ENCODE data around the gene SEPHS1. TPM values are rescaled to one million over a fixed set of nuclear protein-coding genes. Genes with fewer than 3 reads are reported as not detected.

SEPHS1 gene
- total RNA-seq, 4 donors from 2014 or later = 60.0 to 85.6 (median 68.1) TPM

DNA sequence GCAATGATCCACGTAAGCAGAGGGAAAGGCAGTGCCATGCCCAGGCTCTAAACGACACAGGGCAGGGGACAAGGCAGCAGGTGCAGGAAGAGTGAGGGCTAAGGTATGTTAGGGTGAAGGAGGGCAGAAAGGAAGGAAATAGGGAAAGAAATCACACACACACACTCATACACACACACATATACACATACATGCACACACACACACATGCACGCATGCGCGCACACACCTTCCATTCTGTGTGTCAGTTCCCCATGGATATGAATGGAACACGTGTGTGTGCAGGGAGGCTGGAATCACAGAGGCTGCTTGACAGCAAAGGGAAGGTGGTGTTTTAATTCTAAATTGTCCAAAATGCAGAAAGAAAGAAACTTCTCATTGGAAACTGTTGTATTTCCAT is 42.0 kb downstream of the SEPHS1 start:
- H3K4me1 ChIP-seq = peaks cover 0 to 10% of the 10 kb centered on the region in 2 donors
- no peak overlapping the region for H3K4me3 ChIP-seq (replicated peaks in 1 of 3)
- TF ChIP-seq POLR2A (IDR thresholded peaks at IDR 0.05) = no peak
- TF ChIP-seq, protein P1, sequence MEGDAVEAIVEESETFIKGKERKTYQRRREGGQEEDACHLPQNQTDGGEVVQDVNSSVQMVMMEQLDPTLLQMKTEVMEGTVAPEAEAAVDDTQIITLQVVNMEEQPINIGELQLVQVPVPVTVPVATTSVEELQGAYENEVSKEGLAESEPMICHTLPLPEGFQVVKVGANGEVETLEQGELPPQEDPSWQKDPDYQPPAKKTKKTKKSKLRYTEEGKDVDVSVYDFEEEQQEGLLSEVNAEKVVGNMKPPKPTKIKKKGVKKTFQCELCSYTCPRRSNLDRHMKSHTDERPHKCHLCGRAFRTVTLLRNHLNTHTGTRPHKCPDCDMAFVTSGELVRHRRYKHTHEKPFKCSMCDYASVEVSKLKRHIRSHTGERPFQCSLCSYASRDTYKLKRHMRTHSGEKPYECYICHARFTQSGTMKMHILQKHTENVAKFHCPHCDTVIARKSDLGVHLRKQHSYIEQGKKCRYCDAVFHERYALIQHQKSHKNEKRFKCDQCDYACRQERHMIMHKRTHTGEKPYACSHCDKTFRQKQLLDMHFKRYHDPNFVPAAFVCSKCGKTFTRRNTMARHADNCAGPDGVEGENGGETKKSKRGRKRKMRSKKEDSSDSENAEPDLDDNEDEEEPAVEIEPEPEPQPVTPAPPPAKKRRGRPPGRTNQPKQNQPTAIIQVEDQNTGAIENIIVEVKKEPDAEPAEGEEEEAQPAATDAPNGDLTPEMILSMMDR (IDR thresholded peaks at IDR 0.05) = no peak
- intact Hi-C loops (cut with DNase I) = no loop called here
- H3K27me3 ChIP-seq = no peaks in the 10 kb centered on the region
- no peak for DNase-seq
- WGBS, 2 donors = 89 to 91% methylated on average over 6 of the region's 6 CpGs
- H3K27ac ChIP-seq = no peak overlapping the region
- no peaks in the 10 kb centered on the region for H3K36me3 ChIP-seq
- H3K9me3 ChIP-seq = no peaks in the 10 kb centered on the region

DNA sequence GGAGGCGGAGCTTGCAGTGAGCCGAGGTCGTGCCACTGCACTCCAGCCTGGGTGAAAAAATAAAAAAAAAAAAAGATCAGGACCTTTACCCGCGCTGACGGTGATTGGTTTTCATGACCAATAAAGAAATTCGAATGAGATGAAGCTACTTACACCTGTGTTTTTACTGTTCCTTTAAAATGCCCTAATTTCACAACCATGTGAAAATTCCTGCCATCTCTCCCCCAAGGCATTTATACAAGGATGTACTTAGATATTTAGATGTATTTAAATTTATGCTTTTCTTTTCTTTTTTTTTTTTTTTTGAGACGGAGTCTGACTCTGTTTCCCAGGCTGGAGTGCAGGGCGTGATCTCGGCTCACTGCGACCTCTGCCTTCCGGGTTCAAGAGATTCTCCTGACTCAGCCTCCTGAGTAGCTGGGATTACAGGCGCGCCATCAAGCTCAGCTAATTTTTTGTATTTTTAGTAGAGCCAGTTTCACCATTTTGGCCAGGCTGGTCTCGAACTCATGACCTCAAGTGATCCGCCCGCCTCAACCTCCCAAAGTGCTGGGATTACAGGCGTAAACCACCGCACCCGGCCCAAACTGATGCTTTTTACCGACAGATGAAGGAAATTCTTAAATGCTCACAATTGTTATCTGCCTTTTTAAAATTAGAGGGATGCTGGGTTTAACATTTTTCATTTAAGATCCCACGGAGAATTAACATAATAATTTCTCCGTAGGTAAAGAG is 45.1 kb downstream of the SEPHS1 start:
- no peak for TF ChIP-seq POLR2A (IDR thresholded peaks at IDR 0.05)
- TF ChIP-seq, protein P1 (IDR thresholded peaks at IDR 0.05) = no peak
- 84% methylated on average over 23 of the region's 23 CpGs for WGBS, 2 donors
- H3K9me3 ChIP-seq = no peaks in the 10 kb centered on the region
- H3K27me3 ChIP-seq = no peaks in the 10 kb centered on the region
- H3K27ac ChIP-seq = peak overlapping the region in 2 of 3 donors; percentile 93 to 100
- no peak for DNase-seq
- intact Hi-C loops (cut with DNase I) = no loop called here
- peak overlapping the region in 1 of 3 donors; percentile 39 for H3K4me3 ChIP-seq (replicated peaks in 1 of 3)
- no peaks in the 10 kb centered on the region for H3K36me3 ChIP-seq
- peaks cover 0 to 14% of the 10 kb centered on the region in 2 donors for H3K4me1 ChIP-seq

DNA sequence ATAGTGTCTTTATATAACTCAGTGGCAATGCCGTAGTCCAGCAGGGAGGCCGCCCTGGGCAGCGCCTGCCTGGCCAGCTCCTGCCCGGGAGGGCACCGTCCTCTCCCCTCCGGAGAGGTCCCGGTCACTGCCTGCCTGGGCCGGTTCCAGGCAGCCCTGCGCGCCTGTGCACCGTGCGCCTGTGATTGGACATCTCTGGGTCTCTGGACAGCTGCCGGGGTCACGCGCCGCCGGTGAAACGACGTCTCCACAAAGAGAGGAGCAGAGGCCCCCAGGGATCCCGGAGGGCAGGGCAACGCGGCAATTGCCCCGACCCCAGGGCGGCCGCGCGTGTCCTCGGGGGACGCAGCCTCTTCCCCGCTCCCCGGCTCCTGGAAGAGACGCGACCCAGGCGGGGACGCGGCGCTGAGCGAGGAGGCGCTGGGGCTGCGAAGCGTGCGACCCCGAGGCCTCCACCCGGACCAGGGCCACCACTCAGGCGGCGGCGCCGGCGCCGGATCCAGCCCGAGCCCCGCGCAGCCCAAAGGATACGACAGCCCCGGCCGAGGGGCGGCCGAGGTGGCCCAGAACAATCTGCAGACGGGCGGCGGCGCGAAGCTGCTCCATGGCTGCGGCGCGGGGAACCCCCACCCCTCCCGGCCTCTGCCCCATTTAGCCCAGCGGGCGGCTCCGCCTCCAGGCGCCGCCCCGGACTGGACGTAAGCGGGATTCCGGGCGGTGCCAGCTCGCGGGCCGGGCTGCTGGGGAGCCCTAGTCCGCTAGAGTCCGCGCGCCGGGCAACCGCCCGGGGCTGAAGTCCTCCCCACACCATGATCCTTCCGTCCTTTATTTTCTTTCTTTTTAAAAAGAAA is 48.4 kb downstream of the SEPHS1 start, which contains the start of gene PHYH:
Gene PHYH, minus strand, starts transcription at position 628 of the 851 bp plus-strand sequence. Its CDS starts 22 bp downstream, at position 606.
- Histone ChIP-seq H3K27me3 (no peaks in the 10 kb centered on the region), H3K4me3 (replicated peaks in 1 of 3) (peak within 1 kb of the TSS; percentile 73 to 99 (median 74)), H3K4me1 (peaks cover 0 to 18% of the 10 kb centered on the region in 2 donors), H3K9me3 (no peaks in the 10 kb centered on the region), H3K27ac (peak within 1 kb of the TSS; percentile 99 to 100 (median 100)), H3K36me3 (peaks cover under 1 to 5% of the 10 kb centered on the region in 2 donors)
- intact Hi-C loops (cut with DNase I) = loop anchor here (2.0 kb wide), 1 partner anchor 139 kb away; the partner anchor contains the start of gene MCM10
- DNase-seq = peak; percentile 96 to 97
- WGBS, 2 donors = 0 to 1% methylated on average over 17 to 19 of the region's 88 CpGs
- TF ChIP-seq, protein P1 (IDR thresholded peaks at IDR 0.05) = peak in 1 of 6 experiments; percentile 2
- peak; percentile 61 to 98 for TF ChIP-seq POLR2A (IDR thresholded peaks at IDR 0.05)

DNA sequence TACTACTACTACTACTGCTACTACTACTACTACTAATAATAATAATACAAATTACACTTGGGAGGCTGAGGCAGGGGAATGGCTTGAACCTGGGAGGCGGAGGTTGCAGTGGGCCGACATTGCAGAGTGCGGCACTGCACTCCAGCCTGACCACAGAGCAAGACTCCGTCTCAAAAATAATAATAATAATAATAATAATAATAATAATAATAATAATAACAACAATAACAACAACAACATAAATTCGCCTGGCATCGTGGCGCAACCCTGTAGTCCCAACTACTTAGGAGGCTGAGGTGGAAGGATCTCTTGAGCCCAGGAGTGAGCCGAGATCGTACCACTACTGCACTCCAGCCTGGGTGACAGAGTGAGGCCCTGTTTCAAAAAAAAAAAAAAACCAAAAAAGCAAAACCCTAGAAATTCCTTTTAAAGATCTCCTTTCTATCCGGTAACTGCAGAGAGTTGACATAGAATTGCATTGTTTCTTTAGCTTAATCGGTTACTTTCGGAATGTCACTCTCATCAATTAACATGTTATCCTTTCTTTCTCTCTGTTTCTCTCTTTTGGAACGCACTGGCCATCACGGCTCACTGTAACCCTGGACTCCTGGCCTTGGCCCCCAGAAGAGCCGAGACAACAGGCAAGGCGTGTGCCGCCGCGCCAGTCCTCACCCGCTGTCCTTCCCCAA is 49.2 kb downstream of the SEPHS1 start:
- peak overlapping the region; percentile 99 to 100 (median 100) for H3K27ac ChIP-seq
- H3K9me3 ChIP-seq = no peaks in the 10 kb centered on the region
- WGBS, 2 donors = 38% methylated on average over 20 of the region's 20 CpGs
- TF ChIP-seq POLR2A (IDR thresholded peaks at IDR 0.05) = no peak
- TF ChIP-seq, protein P1 (IDR thresholded peaks at IDR 0.05) = no peak
- peaks cover 8 to 13% of the 10 kb centered on the region in 2 donors for H3K36me3 ChIP-seq
- no peaks in the 10 kb centered on the region for H3K27me3 ChIP-seq
- H3K4me1 ChIP-seq = peaks cover 0 to 18% of the 10 kb centered on the region in 2 donors
- DNase-seq = no peak
- intact Hi-C loops (cut with DNase I) = no loop called here
- peak overlapping the region; percentile 73 to 99 (median 74) for H3K4me3 ChIP-seq (replicated peaks in 1 of 3)

All from thyroid gland (tissue), 4 donors.